SH-SY5Y (cell line): ENCODE results near the gene CDK3.

Experiments used
- GATA2 ChIP-seq: IDR thresholded peaks from 2 replicates; pipeline ENCODE4 v1.6.1; 2011; ENCODE audit warnings: mild to moderate bottlenecking, low read depth, low read length
- GATA3 ChIP-seq: IDR thresholded peaks from 2 replicates; pipeline ENCODE4 v1.6.1; 2011; ENCODE audit warnings: low read depth, mild to moderate bottlenecking, low read length, moderate library complexity

CDK3 gene

DNA sequence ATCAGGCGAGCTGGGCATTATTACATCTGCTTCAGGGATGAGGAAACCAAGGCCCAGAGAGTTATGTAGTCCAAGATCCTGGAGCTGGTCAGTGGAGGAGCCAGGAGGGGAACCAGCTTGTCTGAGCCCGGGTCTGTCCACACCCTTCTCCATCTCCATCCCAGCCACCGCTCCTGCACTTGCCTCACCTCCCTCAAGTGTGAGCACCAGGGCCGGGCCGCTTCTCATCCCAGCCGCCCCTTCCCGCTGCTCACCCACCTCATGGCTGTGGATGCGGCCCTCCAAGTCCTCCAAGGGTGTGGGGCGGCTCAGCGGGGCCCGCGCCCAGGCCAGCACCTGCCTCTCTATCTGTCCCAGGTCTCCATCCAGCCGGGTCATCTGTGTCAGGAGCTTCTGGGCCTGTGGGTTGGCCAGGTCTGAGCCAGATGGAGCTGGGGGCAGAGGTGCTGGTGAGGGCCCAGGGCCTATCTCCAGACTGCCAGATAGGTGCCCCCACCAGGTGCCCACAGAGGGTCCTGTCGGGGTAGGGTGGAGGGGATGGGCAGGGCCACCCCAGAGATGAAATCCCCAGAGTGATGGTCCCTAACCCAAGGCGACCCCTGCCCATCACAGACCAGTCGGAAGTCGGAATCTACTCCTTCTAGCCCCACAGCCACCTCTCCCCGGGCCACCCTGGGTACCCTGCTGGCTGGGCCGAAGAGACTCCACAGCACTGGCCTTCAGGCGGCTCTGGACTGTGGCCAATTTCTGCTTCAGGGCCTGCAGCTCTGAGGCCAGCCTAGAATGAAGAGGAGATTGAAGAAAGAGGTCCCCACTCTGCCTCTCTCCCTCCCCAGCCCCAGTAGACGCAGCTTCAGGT lies 17.1 kb downstream of the CDK3 start:
- TF ChIP-seq GATA2 (no peak), GATA3 (no peak)

DNA sequence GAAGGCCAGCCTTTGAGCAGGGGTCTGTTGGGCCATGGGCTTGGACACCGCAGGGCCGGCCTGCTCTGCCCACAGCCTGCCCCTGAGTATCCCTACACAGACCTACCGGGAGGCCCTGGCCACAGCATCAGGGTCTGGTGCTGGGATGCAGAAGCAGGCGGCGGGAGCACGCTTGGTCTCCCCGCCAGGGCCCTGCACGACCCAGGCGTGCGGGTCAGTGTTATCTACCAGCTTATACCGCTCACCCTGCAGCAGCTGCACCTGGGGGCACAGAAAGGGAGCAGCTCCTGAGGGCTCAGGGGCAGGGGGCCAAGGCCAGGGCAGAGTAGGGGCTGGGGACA lies 17.7 kb downstream of the CDK3 start:
- TF ChIP-seq GATA2: no peak
- TF ChIP-seq GATA3: no peak

DNA sequence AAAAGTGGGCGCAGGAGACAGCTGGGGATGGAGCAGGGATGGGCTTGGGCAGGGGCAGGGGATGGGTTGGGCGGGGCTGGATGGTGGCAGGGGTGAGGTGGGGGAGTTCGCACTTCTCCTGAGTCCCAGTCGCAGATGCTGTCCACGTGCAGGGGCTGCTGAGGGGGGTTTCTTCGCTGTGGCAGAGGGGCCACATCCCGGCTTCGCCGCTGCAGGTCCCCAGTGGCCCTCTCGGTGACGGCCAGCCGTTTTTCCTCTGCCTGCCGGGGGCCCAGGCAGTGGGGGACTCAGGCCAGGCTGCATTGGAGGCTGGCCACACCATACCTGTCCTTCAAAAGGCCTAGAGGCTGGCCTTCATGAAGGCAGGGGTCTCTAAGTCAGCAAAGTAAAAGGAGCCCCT lies 18.1 kb downstream of the CDK3 start:
- no peak for TF ChIP-seq GATA2
- TF ChIP-seq GATA3: no peak

DNA sequence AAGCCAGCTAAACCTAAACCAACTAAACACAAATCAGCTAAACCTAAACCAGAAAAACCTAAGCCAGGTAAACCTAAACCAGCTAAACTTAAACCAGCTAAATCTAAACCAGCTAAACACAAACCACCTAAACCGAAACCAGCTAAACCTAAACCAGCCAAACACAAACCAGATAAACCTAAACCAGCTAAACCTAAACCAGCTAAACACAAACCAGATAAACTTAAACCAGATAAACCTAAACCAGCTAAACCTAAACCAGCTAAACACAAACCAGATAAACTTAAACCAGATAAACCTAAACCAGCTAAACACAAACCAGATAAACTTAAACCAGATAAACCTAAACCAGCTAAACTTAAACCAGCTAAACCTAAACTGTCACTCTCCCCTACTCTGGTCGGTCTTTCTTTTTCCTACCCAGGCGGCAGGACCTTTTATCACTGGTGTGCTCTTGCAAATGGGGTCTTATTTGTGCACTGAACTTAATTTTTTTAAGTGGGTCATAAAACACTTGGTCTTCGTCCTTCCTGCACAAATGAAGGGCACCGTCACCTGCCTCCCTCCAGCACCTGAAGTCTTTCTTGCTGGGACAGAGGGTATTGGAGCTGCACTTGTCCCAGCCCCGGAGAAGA lies 19.3 kb downstream of the CDK3 start:
- TF ChIP-seq GATA2: no peak
- TF ChIP-seq GATA3: no peak

DNA sequence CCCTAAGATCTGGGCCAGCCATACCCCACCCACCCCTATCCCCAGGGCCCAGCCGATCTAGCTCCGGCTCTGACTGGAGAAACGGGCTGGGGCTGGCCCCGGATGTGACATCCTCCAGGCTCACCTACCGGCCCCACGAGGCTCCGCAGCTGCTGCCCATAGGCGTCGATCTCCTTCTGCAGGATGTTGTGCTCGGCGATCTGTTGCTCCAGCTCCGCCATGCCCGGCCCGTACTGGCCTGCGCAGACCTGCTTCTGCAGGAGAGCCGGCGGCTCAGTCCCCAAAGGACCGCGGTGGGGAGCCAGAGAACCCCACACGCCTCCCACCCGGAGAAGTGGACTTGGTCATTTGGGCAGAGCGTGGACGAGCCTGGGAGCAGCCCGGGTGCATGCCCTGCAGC lies 21.6 kb downstream of the CDK3 start:
- no peak for TF ChIP-seq GATA2
- TF ChIP-seq GATA3: no peak

DNA sequence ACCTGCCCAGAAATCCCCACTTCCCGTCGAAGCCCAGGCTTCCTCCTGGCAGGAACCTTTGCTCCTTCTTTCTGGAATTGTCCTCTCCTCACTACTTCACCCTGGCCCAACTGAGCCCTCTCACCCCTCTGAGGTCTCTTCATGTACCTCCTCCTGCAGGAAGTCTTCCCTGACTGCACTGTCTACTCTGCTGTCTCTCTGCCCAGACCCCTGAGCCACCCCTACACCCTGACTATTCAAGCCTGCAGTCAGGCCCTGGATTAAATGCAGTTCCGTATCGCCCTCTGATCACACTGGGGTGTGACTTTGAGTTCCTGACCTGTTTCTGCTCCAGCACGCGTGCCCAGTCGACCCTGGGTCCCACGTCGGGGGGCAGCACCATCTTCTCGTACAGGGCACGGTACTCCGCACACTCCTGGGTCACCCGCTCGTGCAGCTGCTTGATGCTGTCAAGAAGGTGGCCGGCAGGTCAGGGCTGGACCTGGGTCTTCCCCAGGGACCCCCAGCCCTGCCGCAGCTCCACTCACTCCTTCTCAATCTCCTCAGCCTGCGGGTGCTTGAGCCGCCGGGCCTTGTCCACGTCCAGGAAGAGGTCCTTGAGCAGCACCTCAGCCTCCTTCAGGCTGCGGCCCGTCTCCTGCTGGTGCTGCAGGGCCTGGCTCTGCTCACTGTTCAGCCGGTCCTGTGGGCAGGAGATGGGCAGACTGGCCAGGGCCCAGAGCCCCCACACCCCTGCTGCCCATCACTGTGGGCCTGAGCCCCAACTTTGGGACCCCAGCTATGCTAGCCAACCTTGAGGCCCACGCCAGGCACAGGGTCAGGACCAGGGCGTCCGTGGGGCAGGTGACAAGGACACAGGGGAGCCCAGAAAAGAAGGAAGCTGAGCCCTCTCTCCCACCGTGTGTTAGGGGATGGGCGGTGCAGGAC lies 22.6 kb downstream of the CDK3 start:
- no peak for TF ChIP-seq GATA3
- no peak for TF ChIP-seq GATA2

DNA sequence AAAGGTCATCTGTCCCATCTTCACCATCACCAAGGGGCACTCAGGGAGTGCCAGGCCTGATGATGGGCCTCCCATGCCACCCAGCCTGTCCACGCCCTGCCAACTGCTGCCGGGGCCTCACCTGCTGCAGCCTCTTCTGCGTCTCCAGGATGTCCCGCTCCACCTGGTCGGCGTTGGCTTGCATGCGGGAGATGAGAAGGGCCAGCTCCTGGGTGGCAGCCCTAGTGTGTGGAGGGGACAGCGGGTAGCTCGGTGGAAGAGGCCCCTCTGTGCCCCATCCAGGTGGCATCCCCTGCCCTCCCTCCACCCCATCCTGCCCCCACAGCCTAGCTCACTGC lies 23.2 kb downstream of the CDK3 start:
- no peak for TF ChIP-seq GATA3

DNA sequence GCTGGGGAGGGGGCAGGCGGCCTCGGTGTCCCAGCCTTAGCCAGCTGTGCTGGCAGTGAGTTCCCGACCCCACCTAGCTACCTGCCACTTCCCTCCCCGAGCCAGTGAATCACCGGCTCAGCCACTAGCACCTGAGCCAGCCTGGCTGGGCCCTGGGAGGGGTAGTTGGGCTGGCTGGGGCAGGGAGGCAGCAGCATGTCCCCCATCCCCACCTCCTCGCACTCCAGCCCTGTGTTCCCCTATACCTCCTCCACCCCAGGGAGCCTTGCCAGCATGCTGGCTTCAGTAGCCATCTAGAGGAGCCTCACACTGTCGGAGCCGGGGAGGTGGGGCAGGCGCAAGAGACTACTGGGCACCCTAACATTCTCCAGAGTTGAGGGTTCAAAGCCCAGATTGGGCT lies 23.7 kb downstream of the CDK3 start:
- TF ChIP-seq GATA2 (no peak), GATA3 (no peak)

DNA sequence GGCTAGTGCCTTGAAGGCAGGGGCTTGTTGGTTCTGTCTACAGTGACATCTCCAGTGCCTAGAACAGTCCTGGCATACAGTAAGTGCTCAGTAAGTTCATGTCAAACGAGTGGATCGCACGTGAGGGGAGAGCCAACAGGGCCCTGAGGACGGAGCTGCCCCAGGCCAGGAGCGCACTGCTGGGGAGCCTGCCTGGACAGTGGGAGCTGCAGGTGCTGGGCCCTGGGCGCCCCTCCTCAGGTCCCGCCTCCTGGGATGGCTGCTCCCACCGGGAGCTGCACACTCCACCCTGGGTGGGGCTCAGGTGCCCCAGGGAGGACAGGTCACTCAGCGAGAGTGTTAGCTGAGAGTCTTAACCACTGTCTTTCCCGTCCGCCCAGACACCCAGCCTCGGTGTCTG lies 24.6 kb downstream of the CDK3 start:
- TF ChIP-seq GATA2: no peak
- TF ChIP-seq GATA3: no peak

DNA sequence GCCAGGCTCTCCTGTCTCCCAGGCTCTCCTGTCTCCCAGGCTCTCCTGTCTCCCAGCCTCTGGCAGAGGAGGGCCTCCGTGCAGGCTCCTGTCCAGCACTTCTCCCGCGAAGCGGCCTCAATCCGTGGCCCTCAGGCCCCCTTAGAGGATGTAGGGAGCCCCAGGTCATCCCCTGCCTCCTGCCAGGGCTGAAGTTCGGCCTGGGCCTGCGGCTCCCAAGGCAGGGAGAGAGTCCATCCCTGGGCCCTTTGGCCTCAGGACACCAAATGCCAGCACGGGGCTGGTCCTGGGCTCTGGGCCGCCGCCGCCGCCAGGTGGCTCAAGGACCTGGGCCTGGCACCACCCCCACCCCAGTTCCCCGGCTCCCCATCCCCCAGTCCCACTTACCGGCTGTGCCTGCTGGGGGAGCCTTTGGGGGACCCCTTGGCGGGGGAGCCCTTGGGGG lies 26.1 kb downstream of the CDK3 start:
- TF ChIP-seq GATA3 (no peak), GATA2 (no peak)

DNA sequence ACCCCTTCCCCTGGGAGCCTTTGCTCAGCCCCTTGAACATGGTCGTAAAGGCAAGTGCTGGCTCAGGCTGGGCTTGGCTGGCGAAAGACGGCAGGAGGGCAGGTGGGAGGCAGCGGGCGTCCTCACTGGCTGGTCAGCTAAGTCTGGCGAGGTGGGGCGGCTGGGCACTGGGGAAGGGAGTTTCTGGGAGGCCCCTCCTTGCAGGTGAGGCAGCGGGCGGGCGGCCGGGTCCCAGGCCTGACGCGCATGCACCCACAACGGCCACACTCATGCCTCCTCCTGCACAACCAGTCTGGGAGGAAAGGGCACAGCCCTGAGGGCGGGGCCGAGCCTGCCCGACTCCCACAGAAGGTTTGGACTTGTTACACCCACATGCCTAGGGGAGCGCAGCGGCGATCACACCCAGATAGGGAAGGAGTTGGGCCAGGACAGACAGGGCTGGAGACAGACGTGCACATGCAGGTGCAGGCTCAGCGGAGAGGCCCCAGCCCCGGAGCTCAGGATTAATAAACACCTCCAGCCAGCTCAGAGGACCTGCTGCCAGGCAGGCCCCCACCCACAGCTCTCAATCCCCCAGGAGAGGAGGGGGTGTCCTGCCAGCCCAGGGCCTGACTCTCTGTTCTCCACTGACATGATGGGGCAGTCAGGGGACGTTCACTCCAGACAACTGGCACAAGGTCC lies 26.6 kb downstream of the CDK3 start, which contains the start of gene EVPL:
Gene EVPL (minus strand): TSS at position 148 of the 681 bp plus-strand sequence. CDS start 108 bp downstream, at position 40.
- no peak for TF ChIP-seq GATA3
- no peak for TF ChIP-seq GATA2

DNA sequence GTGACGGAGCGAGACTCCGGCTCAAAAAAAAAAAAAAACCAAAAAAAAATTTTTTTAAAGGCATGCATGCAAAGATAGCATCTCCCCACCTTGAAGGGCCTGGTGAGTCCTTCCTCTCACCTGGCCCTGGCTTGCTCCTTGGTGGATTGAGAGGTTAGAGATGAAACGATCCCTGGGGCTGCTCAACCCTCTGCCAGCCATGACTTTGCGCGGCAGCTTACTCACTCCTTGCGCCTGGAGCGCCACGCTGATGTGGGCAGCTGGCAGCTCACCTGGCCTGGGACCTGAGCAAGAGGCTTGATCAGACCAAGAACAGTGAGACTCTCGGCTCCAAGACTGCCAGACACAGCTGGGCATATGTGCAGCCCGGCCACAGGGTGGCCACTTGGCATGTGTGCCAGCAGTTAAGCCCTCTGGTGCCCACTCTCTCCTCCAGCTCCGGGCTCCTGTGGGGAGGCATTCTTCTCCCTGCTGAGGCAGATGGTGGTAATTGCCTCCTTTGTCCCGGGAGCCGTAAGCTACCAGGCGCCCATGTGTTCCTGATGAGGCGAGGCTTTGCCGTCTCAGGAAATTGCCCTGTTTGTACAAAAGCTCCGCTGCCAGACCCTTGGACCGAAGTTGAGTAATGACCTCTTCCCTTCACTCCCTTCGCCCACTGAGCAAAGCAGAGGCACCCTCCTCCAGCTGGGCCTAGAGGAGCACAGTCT lies 31.6 kb downstream of the CDK3 start:
- TF ChIP-seq GATA3 (no peak), GATA2 (no peak)

DNA sequence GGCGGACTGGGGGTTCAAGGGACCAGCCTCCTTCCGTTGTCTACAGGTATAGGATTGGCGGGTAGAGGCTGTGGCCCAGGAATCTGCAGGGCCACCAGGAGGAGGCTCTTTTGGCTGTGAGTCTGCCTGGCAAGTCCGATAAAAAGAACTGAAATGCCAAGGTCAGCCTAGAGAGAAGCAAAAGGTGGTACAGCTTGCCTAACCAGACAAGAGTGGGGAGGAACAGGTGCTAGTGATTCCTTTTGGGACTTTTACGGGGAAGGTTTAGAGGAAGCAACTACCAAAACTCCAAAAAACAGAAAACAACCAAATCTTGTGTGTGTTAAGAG lies 32.1 kb downstream of the CDK3 start:
- no peak for TF ChIP-seq GATA2
- no peak for TF ChIP-seq GATA3
